Neuronal stem cell (in vitro differentiated cells): ENCODE data around the gene TACC3.

ENCODE experiments used
- DNase-seq: peaks from one replicate; pipeline ENCODE4 v3.0.0-alpha.2; 2013; ENCODE audit warnings: low spot score
- H2AFZ ChIP-seq: one replicate; pipeline ENCODE4 v1.6.1; 2013; ENCODE audit warnings: mild to moderate bottlenecking, low read length, inconsistent platforms
- H2AK5ac ChIP-seq: 2 replicates; pipeline ENCODE4 v1.6.1; 2013; ENCODE audit warnings: low read depth, mild to moderate bottlenecking, inconsistent platforms, low read length, moderate library complexity, mixed read lengths
- H2BK120ac ChIP-seq: 2 replicates; pipeline ENCODE4 v1.6.1; 2013; ENCODE audit warnings: low read depth, mild to moderate bottlenecking, inconsistent platforms, low read length, moderate library complexity, mixed read lengths
- H2BK12ac ChIP-seq: one replicate; pipeline ENCODE4 v1.6.1; 2013; ENCODE audit warnings: low read length, inconsistent platforms
- H2BK15ac ChIP-seq: 2 replicates; pipeline ENCODE4 v1.6.1; 2013; ENCODE audit warnings: mild to moderate bottlenecking, low read length, inconsistent platforms, mixed read lengths
- H2BK5ac ChIP-seq: one replicate; pipeline ENCODE4 v1.6.1; 2013; ENCODE audit warnings: inconsistent platforms, mild to moderate bottlenecking, low read length, moderate library complexity
- H3K14ac ChIP-seq: one replicate; pipeline ENCODE4 v1.6.1; 2013; ENCODE audit warnings: low read length, inconsistent platforms
- H3K18ac ChIP-seq: 2 replicates; pipeline ENCODE4 v1.6.1; 2013; ENCODE audit warnings: low read length, inconsistent platforms
- H3K23ac ChIP-seq: 2 replicates; pipeline ENCODE4 v1.6.1; 2013; ENCODE audit warnings: low read depth, mild to moderate bottlenecking, mixed read lengths, low read length, inconsistent platforms; ENCODE audit not compliant: poor library complexity
- H3K27ac ChIP-seq: replicated peaks from 3 replicates; pipeline ENCODE4 v1.5.1; 2013; ENCODE audit warnings: low read length, inconsistent platforms
- H3K27me3 ChIP-seq, 3 experiments: 2 replicates each; pipeline ENCODE4 v1.6.1; 2013; ENCODE audit warnings: low read length in 3 of 3, mild to moderate bottlenecking in 2 of 3, inconsistent platforms in 1 of 3, low read depth in 1 of 3, mixed read lengths in 1 of 3, moderate library complexity in 1 of 3; ENCODE audit not compliant: control insufficient read depth in 3 of 3, insufficient read depth in 3 of 3
- H3K36me3 ChIP-seq, 2 donors: replicated peaks in 1 of 2; 2 replicates each; pipeline ENCODE4 v1.6.1; 2013; ENCODE audit warnings: low read length in 2 of 2; ENCODE audit not compliant: control insufficient read depth in 2 of 2, insufficient read depth in 2 of 2
- H3K4ac ChIP-seq: 2 replicates; pipeline ENCODE4 v1.6.1; 2013; ENCODE audit warnings: inconsistent platforms, mild to moderate bottlenecking, low read length, moderate library complexity
- H3K4me1 ChIP-seq, 2 donors: 1 replicate in 1 of 2; 2 replicates in 1 of 2; pipeline ENCODE4 v1.6.1; 2013; ENCODE audit warnings: low read length in 2 of 2, low read depth in 1 of 2; ENCODE audit not compliant: control insufficient read depth in 2 of 2, insufficient read depth in 1 of 2
- H3K4me2 ChIP-seq: one replicate; pipeline ENCODE4 v1.6.1; 2013; ENCODE audit warnings: mild to moderate bottlenecking, low read length, inconsistent platforms; ENCODE audit not compliant: insufficient read depth, poor library complexity, severe bottlenecking
- H3K4me3 ChIP-seq, 2 donors: 2 replicates each; pipeline ENCODE4 v1.5.1; 2013; ENCODE audit warnings: low read length in 2 of 2, mild to moderate bottlenecking in 2 of 2, inconsistent platforms in 1 of 2, moderate library complexity in 1 of 2
- H3K79me1 ChIP-seq: one replicate; pipeline ENCODE4 v1.6.1; 2013; ENCODE audit warnings: low read depth, mild to moderate bottlenecking, inconsistent platforms, low read length, moderate library complexity
- H3K9ac ChIP-seq: one replicate; pipeline ENCODE4 v1.6.1; 2013; ENCODE audit warnings: mild to moderate bottlenecking, low read depth, low read length, inconsistent platforms; ENCODE audit not compliant: poor library complexity
- H3K9me3 ChIP-seq, 2 donors: replicated peaks in 1 of 2; 2 replicates each; pipeline versions ENCODE3 to v1.6.1; 2013; ENCODE audit warnings: low read length in 2 of 2, mild to moderate bottlenecking in 2 of 2, inconsistent platforms in 1 of 2, low read depth in 1 of 2, mixed read lengths in 1 of 2, moderate library complexity in 1 of 2; ENCODE audit not compliant: control insufficient read depth in 2 of 2, insufficient read depth in 1 of 2
- H4K8ac ChIP-seq: one replicate; pipeline ENCODE4 v1.6.1; 2013; ENCODE audit warnings: low read depth, mild to moderate bottlenecking, inconsistent platforms, low read length, moderate library complexity
- H4K91ac ChIP-seq: one replicate; pipeline ENCODE4 v1.6.1; 2013; ENCODE audit warnings: low read length, low read depth, mild to moderate bottlenecking, inconsistent platforms; ENCODE audit not compliant: poor library complexity
- WGBS, 2 donors: extraction: QIAGEN DNeasy Blood & Tissue Kit; methylation state at CpG; one replicate each; pipeline ENCODE4 v1.1.7; 2013; ENCODE audit warnings: missing lambda C conversion rate in 2 of 2, mixed read lengths in 1 of 2; ENCODE audit not compliant: insufficient read length in 2 of 2, insufficient replicate concordance in 1 of 2; ENCODE audit errors: extremely low coverage in 2 of 2; 5-methylcytosine and 5-hydroxymethylcytosine counted together

Gene TACC3

GRCh38 chr4:1760521-1761071 lies 39.3 kb downstream of the TACC3 start:
- Histone ChIP-seq H2BK15ac (peak overlapping the region; percentile 67), H4K91ac (no peak overlapping the region), H4K8ac (no peak overlapping the region), H3K14ac (peak overlapping the region; percentile 25), H3K79me1 (peaks cover 2% of the 10 kb centered on the region), H3K9ac (no peak overlapping the region), H3K4me1 (peaks cover 20 to 47% of the 10 kb centered on the region in 2 donors), H3K9me3 (no peaks in the 10 kb centered on the region), H2BK12ac (peak overlapping the region; percentile 7), H3K27ac (no peak overlapping the region), H3K4ac (no peak overlapping the region), H2BK5ac (no peak overlapping the region), H3K4me3 (no peak overlapping the region), H2AK5ac (peak overlapping the region; percentile 86), H3K36me3 (no peaks in the 10 kb centered on the region), H3K23ac (no peak overlapping the region), H2BK120ac (no peak overlapping the region), H3K4me2 (no peak overlapping the region), H2AFZ (peak overlapping the region; percentile 73), H3K18ac (peak overlapping the region; percentile 97), H3K27me3 (peaks cover 0 to 31% (median 23%) of the 10 kb centered on the region in 3 experiments)
- no CpG with 5 or more reads among the region's 25 CpGs for WGBS, 2 donors
- DNase-seq: no peak

- Histone ChIP-seq H3K27ac (no peak overlapping the region), H3K36me3 (no peaks in the 10 kb centered on the region), H3K4ac (no peak overlapping the region), H3K18ac (peak overlapping the region; percentile 57), H2BK120ac (no peak overlapping the region), H3K9me3 (no peaks in the 10 kb centered on the region), H2AK5ac (peak overlapping the region; percentile 60), H2BK15ac (no peak overlapping the region), H4K8ac (no peak overlapping the region), H2BK12ac (no peak overlapping the region), H3K9ac (no peak overlapping the region), H3K27me3 (peaks cover 0 to 35% (median 29%) of the 10 kb centered on the region in 3 experiments), H3K4me1 (peaks cover 26 to 54% of the 10 kb centered on the region in 2 donors), H3K14ac (peak overlapping the region; percentile 14), H3K79me1 (peaks cover 2% of the 10 kb centered on the region), H3K23ac (no peak overlapping the region), H4K91ac (no peak overlapping the region), H3K4me3 (no peak overlapping the region), H2BK5ac (peak overlapping the region; percentile 60), H3K4me2 (no peak overlapping the region), H2AFZ (peak overlapping the region; percentile 73)
- DNase-seq: no peak
- WGBS, 2 donors: no CpG with 5 or more reads among the region's 32 CpGs
These were observed 39.9 kb downstream of the TACC3 start for GRCh38 chr4:1761130-1761689.

- Histone ChIP-seq H2AFZ (no peak overlapping the region), H3K27ac (no peak overlapping the region), H2AK5ac (peak overlapping the region; percentile 88), H2BK15ac (no peak overlapping the region), H3K79me1 (peaks cover 2% of the 10 kb centered on the region), H3K27me3 (peaks cover 0 to 37% (median 31%) of the 10 kb centered on the region in 3 experiments), H3K4me3 (no peak overlapping the region), H2BK12ac (peak overlapping the region; percentile 90), H4K91ac (no peak overlapping the region), H4K8ac (no peak overlapping the region), H3K9me3 (no peaks in the 10 kb centered on the region), H3K23ac (peak overlapping the region; percentile 89), H3K4ac (peak overlapping the region; percentile 66), H3K36me3 (no peaks in the 10 kb centered on the region), H2BK120ac (no peak overlapping the region), H3K4me1 (peaks cover 31 to 55% of the 10 kb centered on the region in 2 donors), H2BK5ac (no peak overlapping the region), H3K14ac (peak overlapping the region; percentile 98), H3K18ac (peak overlapping the region; percentile 83), H3K9ac (peak overlapping the region; percentile 77), H3K4me2 (no peak overlapping the region)
- no CpG with 5 or more reads among the region's 20 CpGs for WGBS, 2 donors
- no peak for DNase-seq
These were observed 41.1 kb downstream of the TACC3 start for GRCh38 chr4:1762264-1763010.

- no peak overlapping the region for H2BK15ac ChIP-seq
- H3K23ac ChIP-seq: no peak overlapping the region
- H3K27ac ChIP-seq: no peak overlapping the region
- no CpG with 5 or more reads among the region's 31 CpGs for WGBS, 2 donors
- no peak overlapping the region for H3K9ac ChIP-seq
- H3K4me1 ChIP-seq: peaks cover 30 to 54% of the 10 kb centered on the region in 2 donors
- peak overlapping the region; percentile 63 for H2AK5ac ChIP-seq
- H3K18ac ChIP-seq: peak overlapping the region; percentile 76
- H3K27me3 ChIP-seq: peaks cover 0 to 37% (median 32%) of the 10 kb centered on the region in 3 experiments
- no peaks in the 10 kb centered on the region for H3K9me3 ChIP-seq
- H2BK12ac ChIP-seq: no peak overlapping the region
- H3K14ac ChIP-seq: peak overlapping the region; percentile 38
- peak overlapping the region; percentile 66 for H3K4ac ChIP-seq
- H4K91ac ChIP-seq: no peak overlapping the region
- H3K36me3 ChIP-seq: no peaks in the 10 kb centered on the region
- no peak overlapping the region for H2BK5ac ChIP-seq
- peak overlapping the region; percentile 35 for H2AFZ ChIP-seq
- no peak overlapping the region for H3K4me2 ChIP-seq
- DNase-seq: no peak
- no peak overlapping the region for H2BK120ac ChIP-seq
- H4K8ac ChIP-seq: no peak overlapping the region
- H3K4me3 ChIP-seq: no peak overlapping the region
- peaks cover 2% of the 10 kb centered on the region for H3K79me1 ChIP-seq
These were observed 41.8 kb downstream of the TACC3 start for GRCh38 chr4:1763070-1763549.
